ENCODE data around the gene MXRA7.

MXRA7 gene

GRCh38 chr17:76677406-76677805 is 33.4 kb downstream of the MXRA7 start:
- no peak for DNase-seq (ENCODE audit: low spot score)

- DNase-seq (ENCODE audit: low spot score) = no peak
Observed at GRCh38 chr17:76676629-76677028, 34.1 kb downstream of the MXRA7 start.

GRCh38 chr17:76675648-76676047 is 35.1 kb downstream of the MXRA7 start:
- DNase-seq (ENCODE audit: low spot score) = no peak

- DNase-seq (ENCODE audit: low spot score) = no peak
Observed at GRCh38 chr17:76674600-76674999, 36.2 kb downstream of the MXRA7 start.

GRCh38 chr17:76673729-76674128 is 37.0 kb downstream of the MXRA7 start:
- no peak for DNase-seq (ENCODE audit: low spot score)

GRCh38 chr17:76672892-76673291 is 37.9 kb downstream of the MXRA7 start:
- DNase-seq (ENCODE audit: low spot score) = no peak

GRCh38 chr17:76672270-76672851 is 38.4 kb downstream of the MXRA7 start:
- DNase-seq (ENCODE audit: low spot score) = no peak

GRCh38 chr17:76671912-76672262 is 38.9 kb downstream of the MXRA7 start:
- DNase-seq (ENCODE audit: low spot score) = no peak

GRCh38 chr17:76671123-76671911 is 39.4 kb downstream of the MXRA7 start:
- peak; percentile 100 for DNase-seq (ENCODE audit: low spot score)

- no peak for DNase-seq (ENCODE audit: low spot score)
Observed at GRCh38 chr17:76670718-76671122, 40.0 kb downstream of the MXRA7 start.

GRCh38 chr17:76670020-76670717 is 40.6 kb downstream of the MXRA7 start:
- no peak for DNase-seq (ENCODE audit: low spot score)

GRCh38 chr17:76667786-76668453 is 42.8 kb downstream of the MXRA7 start:
- DNase-seq (ENCODE audit: low spot score) = no peak

- no peak for DNase-seq (ENCODE audit: low spot score)
Observed at GRCh38 chr17:76667491-76667755, 43.3 kb downstream of the MXRA7 start.

- DNase-seq (ENCODE audit: low spot score) = no peak
Observed at GRCh38 chr17:76660656-76661042, 50.1 kb downstream of the MXRA7 start.

GRCh38 chr17:76659928-76660655 is 50.7 kb downstream of the MXRA7 start:
- DNase-seq (ENCODE audit: low spot score) = peak; percentile 14

GRCh38 chr17:76658242-76658662 is 52.5 kb downstream of the MXRA7 start:
- DNase-seq (ENCODE audit: low spot score) = no peak

GRCh38 chr17:76657505-76658241 is 53.1 kb downstream of the MXRA7 start:
- no peak for DNase-seq (ENCODE audit: low spot score)

- DNase-seq (ENCODE audit: low spot score) = no peak
Observed at GRCh38 chr17:76654408-76654807, 56.4 kb downstream of the MXRA7 start.

- DNase-seq (ENCODE audit: low spot score) = no peak
Observed at GRCh38 chr17:76650504-76650903, 60.3 kb downstream of the MXRA7 start.

GRCh38 chr17:76646712-76647111 is 64.1 kb downstream of the MXRA7 start:
- no peak for DNase-seq (ENCODE audit: low spot score)

GRCh38 chr17:76645481-76645880 is 65.3 kb downstream of the MXRA7 start:
- DNase-seq (ENCODE audit: low spot score) = no peak

GRCh38 chr17:76644995-76645394 is 65.8 kb downstream of the MXRA7 start:
- no peak for DNase-seq (ENCODE audit: low spot score)

Data from activated CD4-positive, alpha-beta T cell treated with anti-CD3 and anti-CD28 coated beads, Interleukin-2, Interleukin-4, amounts not matched to agents 100 ng/mL and 50 ng/mL, durations not matched to agents 16 hours and 8 hours (primary cell).